Activated B cell treated with CpG ODN at 0.5 μM for 24 hours (primary cell): ENCODE data around the gene MOB2. TPM values are rescaled to one million over a fixed set of nuclear protein-coding genes. Genes with fewer than 3 reads are reported as not detected.

Source experiments
- ATAC-seq: fragments of 200-7000 bp; cut with Tn5 transposase; one replicate; pipeline ENCODE4 v1.10.0; 2021; ENCODE audit warnings: low read depth, mild to moderate bottlenecking, moderate library complexity
- CTCF ChIA-PET: fragments of 350-600 bp; sonication (Branson Sonifier 250); formaldehyde crosslinking; loops from one replicate; lab custom pipeline; 2021; ENCODE audit warnings: antibody characterized with exemption; lab: Charles Lee
- POLR2A ChIA-PET: fragments of 350-600 bp; sonication (Branson Sonifier 250); formaldehyde crosslinking; loops from one replicate; lab custom pipeline; 2021; ENCODE audit warnings: antibody characterized with exemption; lab: Charles Lee
- DNase-seq: peaks from one replicate; pipeline ENCODE4 v3.0.0; 2022
- H3K27ac Mint-ChIP-seq: one replicate; pipeline ENCODE4 v1.8.0; 2020; ENCODE audit warnings: mixed read lengths
- H3K27me3 Mint-ChIP-seq: one replicate; pipeline ENCODE4 v1.8.0; 2021; ENCODE audit warnings: mixed read lengths
- H3K36me3 Mint-ChIP-seq: one replicate; pipeline ENCODE4 v1.8.0; 2021; ENCODE audit warnings: low read depth, mixed read lengths
- H3K4me1 Mint-ChIP-seq: one replicate; pipeline ENCODE4 v1.8.0; 2021; ENCODE audit warnings: mixed read lengths
- H3K4me3 Mint-ChIP-seq: one replicate; pipeline ENCODE4 v1.8.0; 2020; ENCODE audit warnings: mild to moderate bottlenecking, mixed read lengths
- H3K9me3 Mint-ChIP-seq: one replicate; pipeline ENCODE4 v1.8.0; 2020; ENCODE audit warnings: mixed read lengths
- intact Hi-C: fragments of 100-400 bp; cut with micrococcal nuclease; formaldehyde crosslinking; loops from one replicate; pipeline ENCODE4 v1.15.1; 2024
- total RNA-seq: library from RNA; stranded (reverse); gene quantifications from 2 replicates; pipeline ENCODE4 v1.2.3, GENCODE V29; 2022
- TF ChIP-seq, protein P1 (sequence below): fragments of 200-600 bp; IDR thresholded peaks from one replicate; pipeline ENCODE4 v1.8.0; 2022; ENCODE audit warnings: antibody characterized with exemption, mild to moderate bottlenecking

The MOB2 gene, protein sequence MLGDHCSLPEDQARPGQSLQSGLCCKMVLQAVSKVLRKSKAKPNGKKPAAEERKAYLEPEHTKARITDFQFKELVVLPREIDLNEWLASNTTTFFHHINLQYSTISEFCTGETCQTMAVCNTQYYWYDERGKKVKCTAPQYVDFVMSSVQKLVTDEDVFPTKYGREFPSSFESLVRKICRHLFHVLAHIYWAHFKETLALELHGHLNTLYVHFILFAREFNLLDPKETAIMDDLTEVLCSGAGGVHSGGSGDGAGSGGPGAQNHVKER
- total RNA-seq: 29.5 and 34.4 TPM in 2 replicates

DNA sequence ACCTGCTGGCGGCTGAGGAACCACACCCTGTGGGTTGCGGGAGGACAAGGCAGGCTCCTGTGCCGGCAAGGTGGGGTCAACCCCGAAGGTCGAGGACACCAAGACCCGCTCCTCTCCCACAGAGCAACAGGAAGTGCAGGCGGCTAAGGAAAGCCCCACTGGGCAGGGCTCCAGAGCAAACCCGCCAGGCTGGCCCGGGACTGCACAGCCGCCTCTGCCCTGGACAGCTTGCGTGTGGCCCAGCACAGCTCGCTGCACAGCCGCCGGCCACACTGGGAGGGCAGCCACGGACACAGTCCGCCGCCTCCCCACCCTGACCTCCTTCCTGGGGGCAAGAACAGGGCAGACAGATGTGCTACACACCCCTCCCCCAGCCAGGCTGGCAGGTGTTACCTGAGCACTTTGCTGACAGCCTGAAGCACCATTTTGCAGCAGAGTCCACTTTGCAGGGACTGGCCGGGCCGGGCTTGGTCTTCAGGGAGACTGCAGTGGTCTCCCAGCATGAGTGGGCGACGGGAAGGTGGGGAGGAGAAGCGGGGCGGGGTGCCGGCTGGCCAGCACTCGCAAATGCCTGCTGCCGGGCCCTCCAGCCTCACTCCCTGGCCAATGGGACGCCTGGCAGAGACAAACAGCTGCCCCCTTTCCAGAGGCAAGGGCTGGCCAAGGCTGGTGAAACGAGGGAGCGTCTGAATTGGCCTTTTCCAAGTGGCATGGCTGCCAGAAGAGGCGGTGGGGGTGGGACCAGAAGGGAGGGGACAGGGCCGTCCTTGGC lies at the start of gene MOB2:
Gene MOB2 (minus strand): TSS at position 726 of the 772 bp plus-strand sequence. CDS start 223 bp downstream, at position 503.
- DNase-seq (no peak), ATAC-seq (peak; percentile 21)
- H3K9me3 Mint-ChIP-seq: no peaks in the 10 kb centered on the region
- H3K27ac Mint-ChIP-seq: no peak within 1 kb of the TSS
- ChIA-PET CTCF (no interaction called here), POLR2A (no interaction called here)
- TF ChIP-seq, protein P1, sequence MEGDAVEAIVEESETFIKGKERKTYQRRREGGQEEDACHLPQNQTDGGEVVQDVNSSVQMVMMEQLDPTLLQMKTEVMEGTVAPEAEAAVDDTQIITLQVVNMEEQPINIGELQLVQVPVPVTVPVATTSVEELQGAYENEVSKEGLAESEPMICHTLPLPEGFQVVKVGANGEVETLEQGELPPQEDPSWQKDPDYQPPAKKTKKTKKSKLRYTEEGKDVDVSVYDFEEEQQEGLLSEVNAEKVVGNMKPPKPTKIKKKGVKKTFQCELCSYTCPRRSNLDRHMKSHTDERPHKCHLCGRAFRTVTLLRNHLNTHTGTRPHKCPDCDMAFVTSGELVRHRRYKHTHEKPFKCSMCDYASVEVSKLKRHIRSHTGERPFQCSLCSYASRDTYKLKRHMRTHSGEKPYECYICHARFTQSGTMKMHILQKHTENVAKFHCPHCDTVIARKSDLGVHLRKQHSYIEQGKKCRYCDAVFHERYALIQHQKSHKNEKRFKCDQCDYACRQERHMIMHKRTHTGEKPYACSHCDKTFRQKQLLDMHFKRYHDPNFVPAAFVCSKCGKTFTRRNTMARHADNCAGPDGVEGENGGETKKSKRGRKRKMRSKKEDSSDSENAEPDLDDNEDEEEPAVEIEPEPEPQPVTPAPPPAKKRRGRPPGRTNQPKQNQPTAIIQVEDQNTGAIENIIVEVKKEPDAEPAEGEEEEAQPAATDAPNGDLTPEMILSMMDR: no peak
- intact Hi-C loops: loop anchor here (10.0 kb wide), 1 partner anchor 621 kb away; no protein-coding TSS in a partner anchor
- peak within 1 kb of the TSS; percentile 41 for H3K4me3 Mint-ChIP-seq
- H3K27me3 Mint-ChIP-seq: no peaks in the 10 kb centered on the region
- peaks cover 4% of the 10 kb centered on the region for H3K36me3 Mint-ChIP-seq
- peaks cover 38% of the 10 kb centered on the region for H3K4me1 Mint-ChIP-seq

DNA sequence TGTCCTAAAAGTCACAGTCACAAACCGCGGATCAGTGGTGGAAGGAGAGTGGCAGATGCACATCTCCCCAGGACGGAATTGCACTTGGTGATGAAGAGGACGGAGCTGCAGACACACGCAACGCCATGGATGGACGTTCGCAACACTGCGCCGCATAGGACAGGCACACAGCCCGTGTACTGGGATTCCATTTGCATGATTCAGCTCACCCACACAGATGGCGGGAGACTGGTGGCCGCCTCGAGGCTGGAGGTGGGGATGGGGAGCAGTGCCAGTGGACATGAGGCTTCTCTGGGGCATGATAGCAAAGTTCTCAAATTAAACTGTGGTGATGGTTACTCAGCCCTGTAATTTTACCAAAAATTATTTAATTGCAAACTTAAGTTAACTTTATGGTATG lies 48.1 kb upstream of the MOB2 start:
- no peak for ATAC-seq
- Mint-ChIP-seq H3K4me1 (peaks cover 21% of the 10 kb centered on the region), H3K27ac (no peak overlapping the region), H3K4me3 (no peak overlapping the region), H3K36me3 (peaks cover 35% of the 10 kb centered on the region), H3K9me3 (no peaks in the 10 kb centered on the region), H3K27me3 (peaks cover 10% of the 10 kb centered on the region)
- DNase-seq: no peak
- TF ChIP-seq, protein P1: no peak
- POLR2A ChIA-PET: no interaction called here
- intact Hi-C loops: loop anchor here (5.0 kb wide), 1 partner anchor 38 kb away; the partner anchor contains the start of gene DUSP8
- CTCF ChIA-PET: no interaction called here

DNA sequence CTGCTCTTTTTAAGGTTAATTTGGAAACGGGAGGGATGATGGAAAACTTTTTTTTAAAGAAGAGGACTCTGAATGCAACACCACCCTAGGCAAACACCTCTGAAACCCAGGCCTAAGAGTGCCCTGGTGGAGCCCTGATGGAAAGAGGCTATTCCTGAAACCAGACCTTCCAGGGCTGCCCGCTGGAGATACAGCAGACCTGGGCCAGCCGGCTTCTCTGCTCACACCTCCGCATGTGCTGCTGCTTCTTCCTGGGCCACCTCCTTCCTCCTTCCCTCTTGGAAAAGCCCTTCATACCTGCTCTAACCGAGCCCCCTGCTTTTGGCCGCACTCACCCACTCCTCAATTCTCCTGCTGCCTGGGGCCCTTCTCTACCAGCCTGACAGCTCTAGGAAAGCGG lies 47.6 kb upstream of the MOB2 start:
- POLR2A ChIA-PET: interaction anchor here (0.7 kb wide), 1 partner anchor 212 kb away, joined by 3 read pairs; no protein-coding TSS in a partner anchor
- Mint-ChIP-seq H3K4me3 (no peak overlapping the region), H3K4me1 (peaks cover 21% of the 10 kb centered on the region), H3K9me3 (no peaks in the 10 kb centered on the region), H3K27me3 (peaks cover 7% of the 10 kb centered on the region), H3K27ac (no peak overlapping the region), H3K36me3 (peaks cover 35% of the 10 kb centered on the region)
- ATAC-seq (no peak), DNase-seq (no peak)
- TF ChIP-seq, protein P1: no peak
- CTCF ChIA-PET: no interaction called here
- intact Hi-C loops: no loop called here

DNA sequence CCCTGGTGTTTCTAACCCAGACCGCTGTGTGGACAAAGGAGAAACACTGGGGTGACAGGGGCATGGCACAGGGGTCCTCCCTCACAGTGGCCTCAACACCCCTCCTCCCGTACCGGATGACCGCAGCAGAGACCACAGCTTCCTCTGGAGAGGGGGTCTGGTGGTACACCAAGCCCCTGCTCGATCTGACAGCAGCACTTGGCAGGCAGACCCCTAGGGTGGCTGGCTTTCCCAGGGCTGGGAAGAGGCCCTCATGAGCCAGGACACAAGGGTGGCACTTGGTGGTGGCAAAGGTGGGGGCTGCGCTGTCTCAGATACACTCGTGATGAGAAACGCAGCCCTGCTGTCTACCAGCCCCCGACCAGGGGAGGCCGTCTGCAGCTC lies 46.8 kb upstream of the MOB2 start:
- POLR2A ChIA-PET: no interaction called here
- no peak overlapping the region for H3K27ac Mint-ChIP-seq
- no peak for ATAC-seq

More for the DNA sequence above, 46.8 kb upstream of the MOB2 start:
- peaks cover 5% of the 10 kb centered on the region for H3K27me3 Mint-ChIP-seq
- intact Hi-C loops: no loop called here
- no peaks in the 10 kb centered on the region for H3K9me3 Mint-ChIP-seq
- H3K36me3 Mint-ChIP-seq: peaks cover 35% of the 10 kb centered on the region
- TF ChIP-seq, protein P1: no peak
- H3K4me1 Mint-ChIP-seq: peaks cover 24% of the 10 kb centered on the region
- CTCF ChIA-PET: no interaction called here
- no peak overlapping the region for H3K4me3 Mint-ChIP-seq
- no peak for DNase-seq
